Sigmoid colon (tissue), 4 donors: ENCODE data around the gene PALM3.

Experiments
- EP300 ChIP-seq, 4 donors: sonication (generic); formaldehyde crosslinking; IDR thresholded peaks; one replicate each; pipeline ENCODE4 v1.6.1; 2017; ENCODE audit warnings: antibody characterized with exemption in 4 of 4
- POLR2A ChIP-seq, 2 donors: fragments of 450-650 bp; IDR thresholded peaks; one replicate each; pipeline ENCODE4 v1.6.1; 2016; ENCODE audit warnings: antibody characterized with exemption in 2 of 2, mild to moderate bottlenecking in 2 of 2, moderate library complexity in 2 of 2
- TF ChIP-seq, protein P1 (sequence below), 4 experiments: fragments of 450-650 bp in 3 of 4; fragments of 200-600 bp in 1 of 4; IDR thresholded peaks; one replicate each; pipeline ENCODE4 v1.5.1; 2016 to 2019; ENCODE audit warnings: antibody characterized with exemption in 4 of 4, mild to moderate bottlenecking in 3 of 4, moderate library complexity in 2 of 4

DNA sequence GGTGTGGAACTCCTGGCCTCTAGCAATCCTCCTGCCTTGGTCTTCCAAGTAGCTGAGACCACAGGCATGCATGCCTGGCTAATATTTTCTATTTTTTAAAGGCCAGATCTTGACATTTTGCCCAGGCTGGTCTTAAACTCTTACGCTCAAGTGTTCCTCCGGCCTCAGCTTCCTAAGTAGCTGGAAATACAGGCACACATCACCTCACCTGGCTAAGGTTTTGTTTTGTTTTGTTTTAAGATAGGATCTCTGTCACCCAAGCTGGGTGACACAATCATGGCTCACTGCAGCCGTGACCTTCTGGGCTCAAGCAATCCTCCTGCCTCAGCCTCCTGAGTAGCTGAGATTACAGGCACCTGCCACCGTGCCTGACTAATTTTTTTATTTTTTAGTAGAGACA lies 39.4 kb downstream of the PALM3 start:
- TF ChIP-seq, protein P1, sequence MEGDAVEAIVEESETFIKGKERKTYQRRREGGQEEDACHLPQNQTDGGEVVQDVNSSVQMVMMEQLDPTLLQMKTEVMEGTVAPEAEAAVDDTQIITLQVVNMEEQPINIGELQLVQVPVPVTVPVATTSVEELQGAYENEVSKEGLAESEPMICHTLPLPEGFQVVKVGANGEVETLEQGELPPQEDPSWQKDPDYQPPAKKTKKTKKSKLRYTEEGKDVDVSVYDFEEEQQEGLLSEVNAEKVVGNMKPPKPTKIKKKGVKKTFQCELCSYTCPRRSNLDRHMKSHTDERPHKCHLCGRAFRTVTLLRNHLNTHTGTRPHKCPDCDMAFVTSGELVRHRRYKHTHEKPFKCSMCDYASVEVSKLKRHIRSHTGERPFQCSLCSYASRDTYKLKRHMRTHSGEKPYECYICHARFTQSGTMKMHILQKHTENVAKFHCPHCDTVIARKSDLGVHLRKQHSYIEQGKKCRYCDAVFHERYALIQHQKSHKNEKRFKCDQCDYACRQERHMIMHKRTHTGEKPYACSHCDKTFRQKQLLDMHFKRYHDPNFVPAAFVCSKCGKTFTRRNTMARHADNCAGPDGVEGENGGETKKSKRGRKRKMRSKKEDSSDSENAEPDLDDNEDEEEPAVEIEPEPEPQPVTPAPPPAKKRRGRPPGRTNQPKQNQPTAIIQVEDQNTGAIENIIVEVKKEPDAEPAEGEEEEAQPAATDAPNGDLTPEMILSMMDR (IDR thresholded peaks at IDR 0.05) = no peak
- TF ChIP-seq EP300 (IDR thresholded peaks at IDR 0.05) = no peak
- no peak for TF ChIP-seq POLR2A (IDR thresholded peaks at IDR 0.05)
